ENCODE data around the gene OIP5.

The OIP5 gene

GRCh38 chr15:41347236-41347635, 14.8 kb upstream of the OIP5 start:
- TF ChIP-seq REST (IDR thresholded peaks at IDR 0.05; ENCODE audit: insufficient read depth in 1 of 2, low read depth in 2 of 2, low read length in 2 of 2): no peak
- no peak for TF ChIP-seq TAF1 (IDR thresholded peaks at IDR 0.05; ENCODE audit: borderline replicate concordance, insufficient read depth, low read length)
- no peak for TF ChIP-seq POLR2AphosphoS5 (IDR thresholded peaks at IDR 0.05; ENCODE audit: low read depth, low read length)

GRCh38 chr15:41341519-41341918, 9.1 kb upstream of the OIP5 start:
- TF ChIP-seq REST (IDR thresholded peaks at IDR 0.05; ENCODE audit: insufficient read depth in 1 of 2, low read depth in 2 of 2, low read length in 2 of 2) (no peak), FOXP2 (optimal IDR thresholded peaks at IDR 0.05; ENCODE audit: borderline replicate concordance, extremely low read depth, extremely low read length, insufficient read depth) (no peak), POLR2AphosphoS5 (IDR thresholded peaks at IDR 0.05; ENCODE audit: low read depth, low read length) (no peak), TAF1 (IDR thresholded peaks at IDR 0.05; ENCODE audit: borderline replicate concordance, insufficient read depth, low read length) (no peak), SIN3A (IDR thresholded peaks at IDR 0.05; ENCODE audit: borderline replicate concordance, insufficient read depth, low read length) (no peak)

- TF ChIP-seq TAF1 (IDR thresholded peaks at IDR 0.05; ENCODE audit: borderline replicate concordance, insufficient read depth, low read length): no peak
- no peak for TF ChIP-seq SIN3A (IDR thresholded peaks at IDR 0.05; ENCODE audit: borderline replicate concordance, insufficient read depth, low read length)
- TF ChIP-seq POLR2AphosphoS5 (IDR thresholded peaks at IDR 0.05; ENCODE audit: low read depth, low read length): no peak
- TF ChIP-seq REST (IDR thresholded peaks at IDR 0.05; ENCODE audit: insufficient read depth in 1 of 2, low read depth in 2 of 2, low read length in 2 of 2): no peak
- no peak for TF ChIP-seq FOXP2 (optimal IDR thresholded peaks at IDR 0.05; ENCODE audit: borderline replicate concordance, extremely low read depth, extremely low read length, insufficient read depth)
Observed at GRCh38 chr15:41340189-41340695, 7.9 kb upstream of the OIP5 start.

GRCh38 chr15:41337631-41338522, 5.5 kb upstream of the OIP5 start:
- TF ChIP-seq POLR2AphosphoS5 (IDR thresholded peaks at IDR 0.05; ENCODE audit: low read depth, low read length): no peak
- no peak for TF ChIP-seq TAF1 (IDR thresholded peaks at IDR 0.05; ENCODE audit: borderline replicate concordance, insufficient read depth, low read length)
- TF ChIP-seq REST (IDR thresholded peaks at IDR 0.05; ENCODE audit: insufficient read depth in 1 of 2, low read depth in 2 of 2, low read length in 2 of 2): no peak
- no peak for TF ChIP-seq SIN3A (IDR thresholded peaks at IDR 0.05; ENCODE audit: borderline replicate concordance, insufficient read depth, low read length)
- TF ChIP-seq FOXP2 (optimal IDR thresholded peaks at IDR 0.05; ENCODE audit: borderline replicate concordance, extremely low read depth, extremely low read length, insufficient read depth): no peak
